ENCODE measurements around the gene CDY2B.
"Not testable (repeated sequence)": the region's sequence is repeated elsewhere in the genome, so short reads cannot be mapped to it uniquely, and the experiment has no call there.

CDY2B gene, protein sequence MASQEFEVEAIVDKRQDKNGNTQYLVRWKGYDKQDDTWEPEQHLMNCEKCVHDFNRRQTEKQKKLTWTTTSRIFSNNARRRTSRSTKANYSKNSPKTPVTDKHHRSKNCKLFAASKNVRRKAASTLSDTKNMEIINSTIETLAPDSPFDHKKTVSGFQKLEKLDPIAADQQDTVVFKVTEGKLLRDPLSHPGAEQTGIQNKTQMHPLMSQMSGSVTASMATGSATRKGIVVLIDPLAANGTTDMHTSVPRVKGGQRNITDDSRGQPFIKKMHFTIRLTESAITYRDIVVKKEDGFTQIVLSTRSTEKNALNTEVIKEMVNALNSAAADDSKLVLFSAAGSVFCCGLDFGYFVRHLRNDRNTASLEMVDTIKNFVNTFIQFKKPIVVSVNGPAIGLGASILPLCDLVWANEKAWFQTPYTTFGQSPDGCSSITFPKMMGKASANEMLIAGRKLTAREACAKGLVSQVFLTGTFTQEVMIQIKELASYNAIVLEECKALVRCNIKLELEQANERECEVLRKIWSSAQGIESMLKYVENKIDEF

DNA sequence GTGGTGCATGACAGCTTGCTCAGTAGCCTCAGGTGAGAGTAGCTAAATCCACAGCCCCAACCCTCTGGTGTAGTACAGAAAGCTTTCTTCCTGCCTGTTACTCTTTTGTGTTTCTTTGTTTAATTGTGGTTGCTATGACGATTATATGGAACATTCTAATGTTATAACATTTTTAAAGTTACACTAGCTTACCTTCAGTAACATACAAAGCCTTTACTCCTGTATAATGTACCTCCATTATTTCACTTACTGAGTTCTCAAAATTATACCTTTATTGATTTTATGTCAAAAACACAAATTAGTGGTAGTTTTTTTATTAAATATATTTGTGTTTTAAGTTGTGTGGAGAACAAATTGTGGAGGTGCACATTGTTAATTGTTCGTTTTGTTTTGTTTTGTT, at the start of gene CDY2B:
CDY2B (minus strand) TSS at position 101 of the 400 bp plus-strand sequence. CDS start 328 bp downstream, outside the sequence.
- not testable (repeated sequence) for DNase-seq (ENCODE audit: low read depth)

DNA sequence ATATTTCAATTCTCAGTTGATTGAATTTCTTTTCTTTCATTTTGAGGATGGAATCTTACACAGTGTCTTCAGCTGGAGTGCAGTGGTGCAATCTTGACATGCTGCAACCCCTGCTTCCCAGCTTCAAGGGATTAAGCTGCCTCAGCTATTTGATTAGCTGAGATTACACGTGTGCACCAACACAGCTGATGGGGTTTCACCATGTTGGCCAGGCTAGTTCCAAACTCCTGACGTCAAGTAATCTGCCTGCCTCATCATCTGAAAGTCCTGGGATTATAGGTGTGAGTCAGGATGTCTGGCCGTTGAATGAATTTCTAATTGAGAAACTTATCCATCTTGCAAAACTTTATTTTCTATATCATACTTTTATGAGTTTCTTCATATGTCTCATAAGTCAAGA, 28.0 kb upstream of the CDY2B start:
- DNase-seq (ENCODE audit: low read depth) = not testable (repeated sequence)

DNA sequence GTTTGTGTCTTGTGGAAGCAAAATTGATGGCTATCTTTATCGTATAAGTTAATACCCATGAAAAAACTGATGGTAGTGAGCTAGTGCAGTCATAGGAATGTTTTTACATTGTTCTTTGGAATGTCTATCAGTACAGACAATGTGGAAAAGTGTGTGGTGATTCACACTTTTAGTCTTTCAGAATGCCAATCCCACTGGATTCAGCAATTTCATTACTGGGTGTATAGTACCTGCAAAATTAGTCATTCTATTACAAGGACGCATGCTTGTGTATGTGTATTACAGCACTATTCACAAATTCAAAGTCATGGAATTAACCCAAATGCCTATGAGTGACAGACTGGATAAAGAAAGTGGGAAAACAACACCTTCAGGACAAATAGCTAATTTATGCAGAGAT, 27.3 kb upstream of the CDY2B start:
- DNase-seq (ENCODE audit: low read depth) = not testable (repeated sequence)

DNA sequence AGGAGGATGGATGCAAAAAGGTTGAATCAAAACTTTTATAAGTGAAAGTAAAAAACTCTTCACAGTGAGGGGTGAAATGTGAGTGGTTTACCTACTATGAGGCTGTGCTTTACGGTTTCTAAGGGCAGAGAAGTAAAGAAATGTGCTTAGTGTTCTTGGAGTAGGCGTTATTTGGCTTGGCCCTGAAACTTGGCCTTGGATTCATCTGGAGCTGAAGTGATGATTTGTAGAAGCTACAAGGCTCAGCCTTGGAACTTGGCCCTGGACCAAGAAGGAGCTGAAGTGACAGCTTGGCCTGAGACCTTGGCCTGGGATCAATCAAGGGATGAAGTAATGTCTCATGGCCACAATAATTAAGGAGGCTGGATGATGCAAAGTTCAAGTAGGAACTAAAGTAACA, 1.7 kb upstream of the CDY2B start:
- not testable (repeated sequence) for DNase-seq (ENCODE audit: low read depth)

DNA sequence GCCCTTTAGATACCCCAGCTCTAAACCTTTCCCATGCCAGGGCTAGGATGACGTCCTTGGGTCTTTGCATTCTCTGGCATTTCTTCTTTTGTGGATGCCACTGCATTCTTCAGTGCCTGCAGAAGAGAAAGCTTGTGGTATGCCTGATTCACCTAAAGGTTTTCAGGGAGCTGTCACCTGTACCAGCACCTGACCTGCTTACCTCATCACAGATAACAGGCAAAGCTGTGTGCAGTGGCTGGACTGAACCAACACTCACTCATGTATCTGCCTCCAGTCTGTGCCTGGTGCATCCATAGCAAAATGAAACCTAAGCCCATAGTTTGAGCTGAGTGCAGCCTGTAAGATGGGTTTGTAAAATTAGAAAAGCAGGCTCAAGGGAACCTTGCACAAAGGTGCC, 3.3 kb downstream of the CDY2B start:
- not testable (repeated sequence) for DNase-seq (ENCODE audit: low read depth)

DNA sequence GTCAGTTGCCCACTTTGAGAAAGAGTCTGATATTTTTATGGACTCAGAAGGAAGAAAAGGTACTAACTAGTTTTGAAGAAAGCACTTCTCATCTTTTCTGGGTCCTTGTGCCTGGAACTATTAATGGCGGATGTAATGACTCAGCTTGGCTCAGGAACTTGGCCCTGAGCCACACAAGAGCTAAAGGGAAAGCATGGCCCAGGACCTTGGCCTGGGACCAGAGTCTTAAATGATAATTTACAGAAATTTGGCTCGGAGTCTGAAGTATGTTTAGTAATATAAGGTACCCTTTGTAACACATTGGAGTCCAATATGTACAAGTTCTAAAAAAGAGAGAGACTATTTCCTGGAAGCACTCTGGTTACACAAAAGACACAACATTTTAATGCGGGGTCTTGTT, 4.6 kb downstream of the CDY2B start:
- DNase-seq (ENCODE audit: low read depth) = not testable (repeated sequence)

DNA sequence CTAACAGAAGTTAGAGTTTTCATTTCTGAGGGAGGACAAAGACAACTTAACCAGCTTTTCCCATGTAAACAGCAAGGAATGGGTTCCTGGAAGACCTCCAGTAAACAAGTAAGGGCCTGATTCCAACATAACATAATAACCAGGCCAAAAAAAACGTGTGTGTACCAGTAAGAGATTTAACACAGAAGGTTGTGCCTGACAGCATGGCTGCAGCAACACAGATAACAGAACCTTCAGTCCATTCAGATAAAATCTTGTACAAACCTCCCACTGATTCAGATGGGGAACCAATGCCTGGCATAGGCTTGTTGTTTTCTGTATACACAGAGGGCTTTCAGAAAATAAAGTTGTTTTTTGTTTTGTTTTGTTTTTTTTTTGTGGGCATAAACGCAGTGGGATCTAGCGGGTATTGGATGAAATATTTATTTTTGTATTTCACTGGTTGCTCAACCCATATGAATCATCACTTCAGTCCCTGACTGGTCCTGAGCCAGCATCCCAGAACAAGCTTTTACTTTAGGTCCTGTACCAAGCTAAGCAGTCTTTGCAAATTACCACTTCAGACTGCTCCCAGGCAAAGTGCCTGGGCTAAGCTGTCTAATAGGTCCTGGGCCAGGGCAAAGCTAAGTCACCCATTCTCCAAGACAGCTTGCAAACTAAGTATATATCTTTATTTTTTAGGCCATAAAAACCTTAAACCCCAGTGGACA, 8.7 kb downstream of the CDY2B start:
- DNase-seq (ENCODE audit: low read depth) = not testable (repeated sequence)

DNA sequence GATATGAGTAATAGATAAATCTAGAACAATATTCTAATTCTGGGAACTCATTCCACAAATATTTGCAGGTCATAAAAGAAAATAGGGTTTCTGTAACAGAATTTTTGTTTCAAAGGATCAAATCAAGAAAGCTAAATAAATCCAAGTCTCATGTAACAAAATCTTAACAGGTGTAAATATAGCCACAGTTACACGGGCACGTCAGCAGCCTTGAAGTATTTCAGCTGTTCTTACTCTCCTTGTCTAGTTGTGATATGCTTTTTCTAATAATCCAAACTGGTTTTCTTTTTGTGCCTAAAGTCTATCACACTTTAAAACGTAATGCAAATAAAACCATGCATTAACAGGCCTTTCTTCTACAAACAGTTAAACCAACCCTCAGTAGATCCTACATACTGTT, 9.3 kb downstream of the CDY2B start:
- not testable (repeated sequence) for DNase-seq (ENCODE audit: low read depth)

DNA sequence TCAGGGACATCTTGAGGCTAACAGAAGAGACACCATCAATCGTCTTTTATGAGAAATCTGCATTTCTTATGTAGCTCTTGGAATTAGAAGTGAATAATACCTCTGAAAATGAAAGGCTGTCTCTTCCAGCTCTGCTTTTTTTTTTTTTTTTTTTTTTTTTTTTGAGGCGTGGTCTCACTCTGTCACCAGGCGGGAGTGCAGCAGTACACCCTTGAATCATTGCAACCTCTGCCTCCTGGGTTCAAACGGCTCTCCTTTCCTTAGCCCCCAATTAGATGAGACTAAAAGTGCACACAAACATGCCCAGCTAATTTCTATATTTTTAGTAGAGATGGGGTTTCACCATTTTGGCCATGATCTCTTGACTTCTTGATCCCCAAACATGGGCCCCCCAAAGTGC, 12.2 kb downstream of the CDY2B start:
- DNase-seq (ENCODE audit: low read depth) = not testable (repeated sequence)

DNA sequence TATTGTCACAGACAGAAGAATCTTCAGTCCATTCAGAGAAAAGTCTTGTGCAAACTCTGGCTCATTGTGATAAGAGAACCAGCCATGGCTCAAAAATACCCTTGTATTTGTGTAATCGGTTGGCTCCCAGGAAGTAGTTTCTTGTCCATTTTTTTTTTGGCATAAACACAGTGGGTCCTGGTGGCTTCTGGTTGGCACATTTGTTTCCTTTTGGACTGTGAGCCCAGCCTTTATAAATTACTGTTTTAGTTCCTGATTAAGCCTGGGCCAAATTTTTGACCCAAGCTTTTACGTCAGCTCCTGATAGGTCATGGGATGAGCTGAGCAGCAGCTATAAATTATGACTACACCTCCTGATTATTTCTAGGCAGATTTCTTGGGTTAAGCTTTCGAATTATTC, 19.4 kb downstream of the CDY2B start:
- not testable (repeated sequence) for DNase-seq (ENCODE audit: low read depth)

DNA sequence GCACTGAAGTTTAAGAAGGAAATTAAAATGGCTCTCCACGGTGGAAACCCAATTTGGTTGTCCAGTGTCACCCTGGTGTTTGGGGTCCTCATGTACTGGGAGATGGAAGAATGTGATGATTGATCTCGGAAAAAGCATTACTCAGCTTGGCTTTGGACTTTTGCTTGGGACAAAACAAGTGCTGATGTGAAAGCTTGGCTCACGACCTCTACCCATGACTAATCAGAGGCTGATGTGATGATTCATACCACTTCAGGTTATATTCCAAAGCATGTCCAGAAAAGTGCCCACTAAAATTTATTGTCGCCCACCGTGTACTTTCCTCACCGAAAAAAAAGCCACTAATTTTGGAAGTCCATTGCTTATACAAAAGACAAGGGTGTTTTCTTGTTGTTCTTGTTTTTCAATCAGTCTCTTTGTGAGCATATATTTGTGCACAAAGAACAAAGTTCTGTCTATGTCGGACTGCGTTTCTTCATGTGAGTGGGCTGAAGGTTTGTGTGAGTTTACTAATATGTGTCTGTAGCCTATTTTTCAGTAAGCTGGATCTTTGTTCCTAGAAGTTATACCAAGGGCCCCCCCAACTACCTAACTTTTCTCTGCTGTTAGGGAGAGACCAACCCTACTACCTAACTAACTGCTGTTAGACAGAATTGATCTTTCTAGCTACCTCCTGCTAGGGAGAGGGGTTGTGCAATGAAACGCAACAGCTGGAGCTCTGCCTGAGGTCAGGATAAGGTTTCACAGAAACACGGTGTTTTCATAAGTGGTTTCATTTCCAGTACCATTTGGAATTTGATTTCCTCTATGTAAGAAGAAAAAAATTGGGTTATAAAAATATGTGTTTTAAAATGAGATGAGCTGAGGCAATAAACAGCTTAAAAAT, 22.8 kb downstream of the CDY2B start:
- not testable (repeated sequence) for DNase-seq (ENCODE audit: low read depth)

DNA sequence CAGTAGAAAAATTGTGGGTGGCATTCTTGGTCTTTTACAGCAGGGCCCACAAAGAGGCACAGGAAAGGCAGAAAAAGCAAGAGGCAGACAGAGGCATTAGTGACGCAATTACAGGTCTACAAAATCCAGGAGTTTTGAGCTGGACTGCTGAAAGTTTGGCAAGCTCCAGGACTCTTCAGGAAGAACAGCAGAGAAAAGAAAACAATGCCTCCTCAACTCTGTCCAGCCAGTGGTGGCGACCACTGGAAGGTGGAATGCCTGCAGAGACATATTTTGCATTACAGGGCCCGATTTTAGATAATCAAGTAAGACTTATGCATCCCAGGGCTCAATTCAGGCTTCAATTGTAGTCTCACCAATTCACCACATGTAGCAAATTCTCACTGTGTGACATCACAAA, 23.5 kb downstream of the CDY2B start:
- not testable (repeated sequence) for DNase-seq (ENCODE audit: low read depth)

DNA sequence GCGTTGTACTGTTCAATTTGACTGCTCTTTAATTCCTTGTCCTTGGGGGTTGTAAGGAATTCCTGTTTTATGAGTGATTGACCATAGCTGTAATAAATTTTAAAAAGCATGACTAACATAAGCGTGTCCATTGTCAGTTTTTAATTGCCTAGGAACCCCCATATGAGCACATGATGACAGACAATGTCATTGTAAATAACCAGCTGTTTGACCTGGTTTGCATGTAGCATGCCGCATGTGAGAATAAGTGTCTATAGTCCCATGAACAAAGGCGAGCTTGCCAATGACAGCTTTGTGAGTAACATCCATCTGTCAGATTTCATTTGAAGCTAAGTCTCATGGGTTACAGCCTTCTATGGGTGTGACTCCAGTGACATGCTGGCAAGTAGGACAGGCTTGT, 30.9 kb downstream of the CDY2B start:
- not testable (repeated sequence) for DNase-seq (ENCODE audit: low read depth)

DNA sequence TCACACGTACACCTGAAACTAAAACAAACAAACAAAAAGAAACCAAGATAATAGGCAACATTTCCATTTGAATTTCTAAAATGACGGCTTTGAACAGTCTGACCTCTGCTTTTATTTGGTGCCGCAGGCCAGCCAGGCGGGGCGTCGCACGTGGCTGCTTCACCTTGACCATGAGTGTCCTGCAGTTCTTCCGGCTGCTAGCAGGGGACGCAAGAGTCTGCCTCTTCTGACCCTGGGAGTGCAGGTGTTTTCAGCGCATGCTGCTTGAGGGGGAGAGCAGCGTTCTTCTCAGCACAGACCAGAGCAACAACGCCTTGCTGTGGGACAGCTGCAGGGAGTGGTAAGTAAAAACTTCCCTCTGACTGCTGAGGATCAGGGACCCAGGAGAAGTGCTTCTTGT, 47.9 kb downstream of the CDY2B start:
- not testable (repeated sequence) for DNase-seq (ENCODE audit: low read depth)

Measured in activated gamma-delta T cell treated with anti-CD3 and anti-CD28 coated beads, Interleukin-2, amount 50 U/mL, for 16 hours (primary cell).